Cerebellar nuclear complex (tissue), 1 donor: ENCODE measurements around the gene ZNF747.

Experiments used
- DNase-seq, 2 experiments: peaks; one replicate each; lab custom pipeline; 2025; lab: John Stamatoyannopoulos, UW

The ZNF747 gene

GRCh38 chr16:30515275-30515674, 19.4 kb downstream of the ZNF747 start:
- DNase-seq, result no peak

DNA sequence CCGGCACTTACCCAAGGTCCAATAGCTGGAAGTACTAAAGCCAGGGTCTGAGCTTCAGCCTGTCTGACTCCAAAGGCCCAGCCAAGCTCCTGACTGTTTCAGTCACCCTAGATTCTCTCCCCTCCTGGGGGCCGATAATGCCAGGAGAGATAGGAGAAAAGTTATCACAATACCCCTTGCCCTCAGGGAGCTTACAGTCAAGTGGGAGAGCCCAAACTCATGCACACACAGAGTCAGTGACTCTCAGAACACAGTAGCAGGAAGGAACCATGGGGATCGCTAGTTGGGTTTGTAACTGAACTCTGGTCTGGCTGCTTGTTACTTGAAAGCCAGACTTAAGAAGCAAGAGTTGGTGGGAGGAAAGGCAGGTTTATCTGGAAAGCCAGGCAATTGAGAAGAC, 23.1 kb downstream of the ZNF747 start:
- DNase-seq, result no peak

GRCh38 chr16:30510376-30510938, 24.2 kb downstream of the ZNF747 start:
- DNase-seq, result no peak

- DNase-seq, result no peak
Observed at GRCh38 chr16:30509081-30509765, 25.4 kb downstream of the ZNF747 start.

- no peak for DNase-seq
Observed at GRCh38 chr16:30503403-30504296, 31.0 kb downstream of the ZNF747 start.

DNA sequence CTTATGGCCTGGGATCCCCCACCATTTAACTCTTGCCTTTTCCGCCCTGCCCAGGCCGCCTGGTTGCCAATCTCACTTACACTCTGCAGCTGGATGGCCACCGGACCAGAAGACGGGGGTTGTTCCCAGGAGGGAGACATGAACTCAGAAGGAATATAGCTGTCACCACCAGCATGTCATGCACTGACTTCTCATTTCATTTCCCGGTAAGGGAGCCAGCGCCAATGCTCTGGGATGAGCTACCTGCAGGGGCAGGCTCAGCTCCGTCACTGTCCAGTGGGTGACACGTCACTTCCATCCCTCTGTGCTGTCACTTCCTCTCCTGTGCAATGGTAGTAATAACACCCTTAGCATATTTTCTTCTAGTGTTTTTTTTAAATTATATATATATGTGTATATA, 35.4 kb downstream of the ZNF747 start:
- DNase-seq, result peak in 1 of 2 experiments; percentile 5

DNA sequence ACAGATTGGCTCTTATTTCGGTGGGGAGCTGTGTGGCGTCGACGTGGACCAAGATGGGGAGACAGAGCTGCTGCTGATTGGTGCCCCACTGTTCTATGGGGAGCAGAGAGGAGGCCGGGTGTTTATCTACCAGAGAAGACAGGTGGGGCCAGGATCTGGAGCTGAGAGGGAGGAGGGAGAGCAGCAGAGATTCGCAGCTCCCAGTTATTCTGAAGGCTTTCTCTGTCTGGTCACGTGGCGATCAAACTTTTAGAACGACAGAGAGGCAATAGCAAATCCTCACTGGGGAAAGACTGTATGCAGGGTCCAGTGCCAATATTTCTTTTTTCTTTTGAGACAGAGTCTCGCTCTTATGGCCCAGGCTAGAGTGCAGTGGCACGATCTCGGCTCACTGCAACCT, 39.9 kb downstream of the ZNF747 start:
- DNase-seq, result no peak

DNA sequence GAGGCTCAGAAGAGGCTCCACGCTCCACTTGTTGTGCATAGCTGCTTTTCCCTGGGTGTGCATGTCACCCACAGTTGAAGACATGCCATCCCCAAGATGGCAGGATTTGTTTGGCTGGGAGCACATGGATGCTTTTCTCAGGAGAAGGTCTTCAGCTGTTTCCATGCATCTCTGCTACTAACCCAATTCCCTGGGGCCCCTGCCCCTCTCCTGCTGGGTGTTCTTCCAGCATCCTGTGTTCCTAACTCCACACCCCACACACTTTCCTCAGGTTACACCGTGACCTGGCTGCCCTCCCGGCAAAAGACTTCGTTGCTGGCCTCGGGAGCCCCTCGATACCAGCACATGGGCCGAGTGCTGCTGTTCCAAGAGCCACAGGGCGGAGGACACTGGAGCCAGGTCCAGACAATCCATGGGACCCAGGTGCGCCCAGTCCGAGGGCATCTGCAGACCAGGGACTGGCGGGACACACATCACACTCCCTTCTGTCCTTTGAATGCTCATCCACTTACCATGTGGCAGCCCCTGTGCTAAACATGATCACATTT, 40.6 kb downstream of the ZNF747 start:
- DNase-seq, result no peak

- DNase-seq, result no peak
Observed at GRCh38 chr16:30491744-30492308, 42.8 kb downstream of the ZNF747 start.

DNA sequence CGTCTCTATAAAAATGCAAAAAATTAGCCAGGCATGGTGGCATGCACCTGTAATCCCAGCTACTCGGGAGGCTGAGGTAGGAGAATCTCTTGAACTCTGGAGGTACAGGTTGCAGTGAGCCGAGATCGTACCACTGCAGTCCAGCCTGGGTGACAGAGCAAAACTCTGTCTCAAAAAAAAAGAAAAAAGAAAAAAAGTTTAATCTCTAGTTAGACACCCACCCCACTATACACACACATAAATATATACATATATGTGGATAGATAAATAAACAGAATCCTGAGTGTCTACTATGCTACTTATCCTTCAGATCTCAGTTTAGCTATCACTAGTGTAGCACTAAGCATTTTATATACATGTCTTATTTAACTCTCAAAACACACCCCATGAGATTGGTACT, 43.4 kb downstream of the ZNF747 start:
- no peak for DNase-seq

DNA sequence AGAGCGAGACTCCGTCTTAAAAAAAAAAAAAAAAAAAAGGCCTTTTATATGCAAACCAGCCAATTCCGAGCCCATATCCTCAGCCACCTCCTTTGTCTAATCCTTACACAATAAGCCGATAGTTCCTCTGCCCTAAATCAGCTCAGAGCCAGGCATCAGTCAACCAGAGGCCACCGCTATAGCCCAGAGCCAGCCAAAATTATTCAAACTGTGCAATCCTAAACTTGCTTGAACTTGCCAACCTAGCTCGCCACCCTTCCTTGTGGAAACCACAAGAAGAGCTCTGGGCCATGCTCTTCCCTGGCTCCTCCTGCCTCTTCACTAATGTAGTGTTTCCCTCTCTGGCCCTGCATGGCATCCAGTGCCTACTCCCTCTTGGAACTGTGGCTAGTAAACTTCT, 44.4 kb downstream of the ZNF747 start:
- no peak for DNase-seq

GRCh38 chr16:30488764-30489605, 45.7 kb downstream of the ZNF747 start:
- DNase-seq, result no peak

DNA sequence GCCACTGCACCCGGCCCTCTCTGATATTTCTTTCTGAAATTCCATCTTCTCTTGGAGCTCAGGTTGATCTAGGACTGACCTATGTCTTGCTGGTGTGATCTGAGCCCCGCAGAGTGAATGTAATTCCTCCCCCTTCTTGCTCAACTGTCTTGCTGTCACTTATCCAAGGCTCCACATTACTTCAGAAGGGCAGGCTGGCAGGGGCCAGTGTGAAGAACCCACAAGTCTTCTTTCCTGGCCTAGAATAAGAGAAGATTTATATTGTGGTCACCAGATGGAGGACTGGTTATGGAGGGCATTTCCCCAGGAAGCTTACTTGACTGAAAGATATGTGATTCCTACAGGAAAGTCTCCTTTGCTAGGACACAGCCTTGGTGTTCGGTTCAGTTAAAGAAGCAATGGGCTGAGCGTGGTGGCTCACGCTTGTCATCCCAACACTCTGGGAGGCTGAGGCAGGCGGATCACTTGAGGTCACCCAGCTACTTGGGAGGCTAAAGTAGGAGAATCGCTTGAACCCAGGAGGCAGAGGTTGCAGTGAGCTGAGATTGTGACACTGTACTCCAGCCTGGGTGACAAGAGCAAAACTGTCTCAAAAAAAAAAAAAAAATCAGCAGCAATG, 48.7 kb downstream of the ZNF747 start:
- DNase-seq, result no peak

GRCh38 chr16:30484887-30485286, 49.8 kb downstream of the ZNF747 start:
- no peak for DNase-seq

DNA sequence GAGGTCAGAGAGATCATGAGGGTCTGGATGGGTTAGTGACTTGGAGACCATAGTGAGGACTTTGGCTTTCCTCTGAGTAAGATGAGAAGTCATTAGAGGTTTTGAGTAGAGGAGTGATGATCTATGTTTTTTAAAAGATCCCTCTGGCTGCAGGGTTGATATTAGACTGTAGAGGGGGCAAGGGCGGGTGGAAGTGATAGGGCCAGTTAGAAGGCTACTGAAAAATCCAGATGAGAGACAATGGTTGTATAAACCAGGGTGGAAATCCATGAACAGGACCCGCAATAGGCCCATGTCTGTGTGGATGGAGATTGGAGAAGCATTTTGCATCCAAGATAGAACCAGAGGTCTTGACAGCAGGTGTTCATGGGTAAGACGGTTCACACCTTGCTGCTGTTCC, 52.3 kb downstream of the ZNF747 start:
- DNase-seq, result no peak

DNA sequence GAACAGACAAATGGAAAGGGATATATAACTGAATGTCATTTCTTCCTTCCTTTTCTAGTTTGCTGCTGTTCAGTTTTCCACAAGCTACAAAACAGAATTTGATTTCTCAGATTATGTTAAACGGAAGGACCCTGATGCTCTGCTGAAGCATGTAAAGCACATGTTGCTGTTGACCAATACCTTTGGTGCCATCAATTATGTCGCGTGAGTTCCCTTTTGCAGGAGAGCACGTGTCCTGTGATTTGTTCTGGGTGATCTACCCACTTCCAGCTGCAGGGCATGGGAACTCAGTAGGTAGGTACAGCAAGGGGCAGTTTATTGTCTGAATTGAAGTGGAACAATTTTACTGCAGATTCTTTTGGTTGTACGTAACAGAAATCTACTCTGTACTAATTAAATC, 53.3 kb downstream of the ZNF747 start:
- no peak for DNase-seq
